Measurements from ENCODE around the gene LCP1.

- no peak for TF ChIP-seq CTCF (IDR thresholded peaks at IDR 0.05)
- TF ChIP-seq REST (IDR thresholded peaks at IDR 0.05; ENCODE audit: insufficient read depth in 1 of 2, low read depth in 2 of 2, low read length in 1 of 2), result no peak
- TF ChIP-seq SIN3A (IDR thresholded peaks at IDR 0.05; ENCODE audit: borderline replicate concordance, insufficient read depth, low read depth, low read length), result no peak
- no peak for TF ChIP-seq POLR2AphosphoS5 (IDR thresholded peaks at IDR 0.05; ENCODE audit: low read depth, low read length)
Observed at GRCh38 chr13:46132109-46132508, 49.9 kb downstream of the LCP1 start.

Data from Panc1 (cell line).